GM21367 (cell line): ENCODE results near the gene ODAD3.
"Not testable (repeated sequence)": the region's sequence is repeated elsewhere in the genome, so short reads cannot be mapped to it uniquely, and the experiment has no call there.

Experiments
- ATAC-seq: cut with Tn5 transposase; IDR thresholded peaks from one replicate; pipeline ENCODE4 v1.9.1; 2021; ENCODE audit not compliant: unreplicated experiment

ODAD3 gene

GRCh38 chr19:11444059-11444458 lies 9.1 kb upstream of the ODAD3 start:
- ATAC-seq: no peak

- ATAC-seq: no peak
Measured at GRCh38 chr19:11437955-11438354, 3.0 kb upstream of the ODAD3 start.

- no peak for ATAC-seq
Measured at GRCh38 chr19:11435833-11436313, 952 bp upstream of the ODAD3 start.

GRCh38 chr19:11434703-11435056 lies 241 bp downstream of the ODAD3 start:
- ATAC-seq: no peak

GRCh38 chr19:11433526-11433925 lies 1.4 kb downstream of the ODAD3 start:
- not testable (repeated sequence) for ATAC-seq

- no peak for ATAC-seq
Measured at GRCh38 chr19:11426656-11427055, 8.3 kb downstream of the ODAD3 start.

- ATAC-seq: no peak
Measured at GRCh38 chr19:11425719-11426457, 9.0 kb downstream of the ODAD3 start.

- ATAC-seq: no peak
Measured at GRCh38 chr19:11423791-11424181, 11.1 kb downstream of the ODAD3 start.

GRCh38 chr19:11423164-11423790 lies 11.6 kb downstream of the ODAD3 start:
- ATAC-seq: no peak

GRCh38 chr19:11422163-11423065 lies 12.5 kb downstream of the ODAD3 start:
- no peak for ATAC-seq

GRCh38 chr19:11421371-11422098 lies 13.4 kb downstream of the ODAD3 start:
- ATAC-seq: no peak

- ATAC-seq: no peak
Measured at GRCh38 chr19:11420429-11421370, 14.2 kb downstream of the ODAD3 start.

- no peak for ATAC-seq
Measured at GRCh38 chr19:11418549-11419506, 16.1 kb downstream of the ODAD3 start, which contains the start of gene RGL3. RGL3 (minus strand) TSS chr19:11419314; CDS start chr19:11419278, 36 bp downstream.

- no peak for ATAC-seq
Measured at GRCh38 chr19:11418094-11418548, 16.8 kb downstream of the ODAD3 start.

- no peak for ATAC-seq
Measured at GRCh38 chr19:11416346-11417052, 18.4 kb downstream of the ODAD3 start.

- no peak for ATAC-seq
Measured at GRCh38 chr19:11414544-11414943, 20.4 kb downstream of the ODAD3 start.

- no peak for ATAC-seq
Measured at GRCh38 chr19:11410682-11411081, 24.2 kb downstream of the ODAD3 start.

GRCh38 chr19:11408591-11408990 lies 26.3 kb downstream of the ODAD3 start:
- ATAC-seq: no peak
